MV-4-11 (cell line): ENCODE results near the gene WDR26.
A peak's percentile ranks its signal among the peaks of the same experiment; 100 is the strongest.
"Not testable (repeated sequence)": the region's sequence is repeated elsewhere in the genome, so short reads cannot be mapped to it uniquely, and the experiment has no call there.

Source experiments
- DNase-seq: peaks from one replicate; lab custom pipeline; 2025; lab: John Stamatoyannopoulos, UW

WDR26 gene

GRCh38 chr1:224434691-224435317 is at the start of gene WDR26:
Gene WDR26 (minus strand): TSS chr1:224434797.
- DNase-seq = peak; percentile 76

- not testable (repeated sequence) for DNase-seq
These were observed 48.6 kb upstream of the WDR26 start for GRCh38 chr1:224483206-224483605.

GRCh38 chr1:224482619-224483018 is 48.0 kb upstream of the WDR26 start:
- no peak for DNase-seq

- no peak for DNase-seq
These were observed 47.0 kb upstream of the WDR26 start for GRCh38 chr1:224481601-224482000.

GRCh38 chr1:224480888-224481459 is 46.4 kb upstream of the WDR26 start:
- not testable (repeated sequence) for DNase-seq

GRCh38 chr1:224480200-224480599 is 45.6 kb upstream of the WDR26 start:
- not testable (repeated sequence) for DNase-seq

- DNase-seq = no peak
These were observed 38.2 kb upstream of the WDR26 start for GRCh38 chr1:224472806-224473205.

- DNase-seq = no peak
These were observed 31.6 kb upstream of the WDR26 start for GRCh38 chr1:224466154-224466553.

- DNase-seq = no peak
These were observed 25.4 kb upstream of the WDR26 start for GRCh38 chr1:224459966-224460365.

GRCh38 chr1:224458996-224459395 is 24.4 kb upstream of the WDR26 start:
- DNase-seq = no peak

GRCh38 chr1:224458296-224458695 is 23.7 kb upstream of the WDR26 start:
- DNase-seq = no peak

- no peak for DNase-seq
These were observed 23.2 kb upstream of the WDR26 start for GRCh38 chr1:224457782-224458144.

- DNase-seq = no peak
These were observed 22.0 kb upstream of the WDR26 start for GRCh38 chr1:224456637-224456953.

- DNase-seq = no peak
These were observed 19.9 kb upstream of the WDR26 start for GRCh38 chr1:224454402-224455055.

- DNase-seq = no peak
These were observed 16.2 kb upstream of the WDR26 start for GRCh38 chr1:224450561-224451350.

- no peak for DNase-seq
These were observed 15.6 kb upstream of the WDR26 start for GRCh38 chr1:224450159-224450558.

GRCh38 chr1:224448453-224449017 is 13.9 kb upstream of the WDR26 start:
- no peak for DNase-seq

GRCh38 chr1:224447971-224448370 is 13.4 kb upstream of the WDR26 start:
- no peak for DNase-seq

GRCh38 chr1:224447251-224447650 is 12.7 kb upstream of the WDR26 start:
- DNase-seq = no peak

GRCh38 chr1:224438989-224439388 is 4.4 kb upstream of the WDR26 start:
- DNase-seq = no peak

GRCh38 chr1:224435999-224436398 is 1.4 kb upstream of the WDR26 start:
- DNase-seq = no peak

- DNase-seq = peak; percentile 22
These were observed 744 bp upstream of the WDR26 start for GRCh38 chr1:224435318-224435763.
